ENCODE results near the gene CAVIN1.
"Not testable (repeated sequence)": the region's sequence is repeated elsewhere in the genome, so short reads cannot be mapped to it uniquely, and the experiment has no call there.

CAVIN1 gene

DNA sequence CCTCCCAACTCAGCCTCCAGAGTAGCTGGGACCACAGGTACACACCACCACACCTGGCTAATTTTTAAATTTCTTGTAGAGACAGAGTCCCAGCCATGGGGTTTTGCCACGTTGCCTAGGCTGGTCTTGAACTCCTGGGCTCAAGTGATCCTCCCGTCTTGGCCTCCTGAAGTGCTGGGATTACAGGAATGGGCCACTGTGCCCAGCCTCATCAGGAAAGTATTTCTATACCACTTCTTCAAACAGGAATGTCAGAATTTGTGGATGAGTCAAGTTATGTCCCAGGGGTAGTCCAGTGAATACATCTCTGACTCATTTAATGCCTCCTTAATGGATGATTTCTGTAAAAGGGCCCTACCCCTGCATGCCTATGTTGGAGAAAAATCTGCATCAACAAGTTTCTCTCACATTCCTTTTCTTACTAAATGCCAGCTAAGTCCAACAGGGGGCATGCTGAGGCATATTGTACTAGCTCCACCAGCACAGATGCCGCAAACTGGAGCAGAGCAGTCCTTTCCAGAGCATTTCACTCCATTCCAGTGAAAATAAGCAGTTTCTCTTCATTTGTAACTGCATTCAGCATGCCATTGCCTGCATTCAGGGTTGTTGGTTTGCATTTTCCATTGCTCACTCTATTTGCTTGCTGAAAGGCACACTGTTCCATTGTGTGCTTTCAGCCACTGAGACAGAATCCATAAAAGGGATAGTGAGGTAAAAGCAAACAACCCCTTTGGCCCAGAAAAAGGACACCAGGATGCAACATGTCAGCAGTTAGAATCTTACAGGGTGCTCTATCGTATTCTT is 5.3 kb upstream of the CAVIN1 start:
- Histone ChIP-seq H3K4me3 (no peak overlapping the region), H3K27ac (peak overlapping the region; percentile 32 to 78)
- TF ChIP-seq, protein P1, sequence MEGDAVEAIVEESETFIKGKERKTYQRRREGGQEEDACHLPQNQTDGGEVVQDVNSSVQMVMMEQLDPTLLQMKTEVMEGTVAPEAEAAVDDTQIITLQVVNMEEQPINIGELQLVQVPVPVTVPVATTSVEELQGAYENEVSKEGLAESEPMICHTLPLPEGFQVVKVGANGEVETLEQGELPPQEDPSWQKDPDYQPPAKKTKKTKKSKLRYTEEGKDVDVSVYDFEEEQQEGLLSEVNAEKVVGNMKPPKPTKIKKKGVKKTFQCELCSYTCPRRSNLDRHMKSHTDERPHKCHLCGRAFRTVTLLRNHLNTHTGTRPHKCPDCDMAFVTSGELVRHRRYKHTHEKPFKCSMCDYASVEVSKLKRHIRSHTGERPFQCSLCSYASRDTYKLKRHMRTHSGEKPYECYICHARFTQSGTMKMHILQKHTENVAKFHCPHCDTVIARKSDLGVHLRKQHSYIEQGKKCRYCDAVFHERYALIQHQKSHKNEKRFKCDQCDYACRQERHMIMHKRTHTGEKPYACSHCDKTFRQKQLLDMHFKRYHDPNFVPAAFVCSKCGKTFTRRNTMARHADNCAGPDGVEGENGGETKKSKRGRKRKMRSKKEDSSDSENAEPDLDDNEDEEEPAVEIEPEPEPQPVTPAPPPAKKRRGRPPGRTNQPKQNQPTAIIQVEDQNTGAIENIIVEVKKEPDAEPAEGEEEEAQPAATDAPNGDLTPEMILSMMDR (IDR thresholded peaks at IDR 0.05), result peak; percentile 63
- DNase-seq (ENCODE audit: low spot score), result no peak

DNA sequence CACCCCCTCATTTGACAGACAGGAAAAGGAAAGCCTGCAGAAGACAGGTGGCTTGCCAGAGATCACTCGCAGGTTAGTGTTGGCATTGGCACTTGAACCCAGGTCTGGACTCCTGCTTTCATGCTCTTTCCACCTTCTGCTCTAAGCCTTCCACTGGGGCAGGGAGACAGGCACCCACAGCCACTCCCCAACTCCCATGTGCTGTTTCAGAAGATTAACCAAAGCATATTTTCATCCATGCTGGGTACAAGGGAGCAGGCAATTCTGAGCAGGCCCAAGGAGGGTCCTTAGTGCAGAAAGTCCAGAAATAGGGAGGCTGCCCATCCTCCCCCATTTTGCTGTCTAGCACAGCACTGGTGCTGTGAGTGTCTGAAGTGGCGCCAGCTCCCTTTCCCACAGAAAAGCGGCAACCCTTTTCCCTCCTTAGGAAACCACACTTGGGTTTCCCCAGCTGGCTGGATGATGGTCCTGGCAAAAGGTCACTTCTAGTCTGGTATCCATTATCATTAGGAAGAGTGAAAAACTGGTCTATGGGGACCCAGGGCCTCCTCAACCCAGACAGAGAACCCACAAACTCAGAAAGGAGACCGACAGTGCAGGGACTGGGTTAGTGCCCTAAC is 2.0 kb upstream of the CAVIN1 start:
- TF ChIP-seq, protein P1 (IDR thresholded peaks at IDR 0.05), result no peak
- no peak overlapping the region for H3K4me3 ChIP-seq
- peak overlapping the region; percentile 37 to 66 for H3K27ac ChIP-seq
- no peak for DNase-seq (ENCODE audit: low spot score)

DNA sequence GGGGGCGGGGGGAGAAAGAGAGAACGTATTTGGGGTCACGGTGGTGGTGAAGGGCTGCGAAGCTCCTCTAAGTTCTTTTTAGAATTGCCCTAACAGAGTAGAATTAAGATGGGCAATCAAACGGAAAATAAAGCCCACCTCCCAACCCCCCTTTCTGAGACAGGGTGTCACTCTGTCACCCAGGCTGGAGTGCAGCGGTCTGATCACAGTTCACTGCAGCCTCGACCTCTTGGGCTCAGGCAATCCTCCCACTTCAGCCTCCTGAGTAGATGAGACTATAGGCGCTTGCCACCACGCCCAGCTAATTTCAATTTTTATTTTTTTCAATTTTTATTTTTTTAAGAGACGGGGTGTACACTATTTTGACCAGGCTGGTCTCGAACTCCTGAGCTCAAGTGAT is 710 bp upstream of the CAVIN1 start:
- peak overlapping the region; percentile 86 for H3K4me3 ChIP-seq
- TF ChIP-seq, protein P1 (IDR thresholded peaks at IDR 0.05), result no peak
- DNase-seq (ENCODE audit: low spot score), result no peak
- H3K27ac ChIP-seq, result peak overlapping the region; percentile 91 to 99

DNA sequence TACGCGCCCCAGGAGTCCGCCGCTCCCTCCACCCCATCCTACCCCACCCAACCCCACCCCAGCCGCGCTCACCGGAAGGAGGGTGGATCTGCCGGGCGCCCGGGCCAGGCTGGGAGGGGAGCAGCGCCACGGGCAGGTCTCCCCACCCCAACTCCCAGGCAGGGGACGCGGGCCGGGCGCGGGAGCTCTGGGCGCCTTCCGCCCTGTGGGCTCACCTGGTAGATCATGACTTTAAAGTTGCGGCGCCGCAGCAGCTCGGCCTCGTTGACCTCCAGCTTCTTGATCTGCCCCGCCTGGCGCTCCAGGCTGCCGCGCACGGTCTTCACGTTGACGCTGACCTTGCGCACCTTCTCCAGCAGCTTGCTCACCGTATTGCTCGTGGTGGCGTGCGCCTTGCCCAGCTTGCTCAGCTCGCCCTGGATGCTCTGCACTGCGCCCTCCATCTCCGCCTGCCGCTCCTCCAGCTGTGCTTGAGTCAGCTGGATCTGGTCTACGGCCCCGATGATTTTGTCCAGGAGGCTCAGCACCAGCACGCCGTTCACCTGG is 571 bp downstream of the CAVIN1 start:
- Histone ChIP-seq H3K27ac (peak overlapping the region; percentile 91 to 99), H3K4me3 (peak overlapping the region; percentile 86)
- DNase-seq (ENCODE audit: low spot score), result no peak
- TF ChIP-seq, protein P1 (IDR thresholded peaks at IDR 0.05), result no peak

DNA sequence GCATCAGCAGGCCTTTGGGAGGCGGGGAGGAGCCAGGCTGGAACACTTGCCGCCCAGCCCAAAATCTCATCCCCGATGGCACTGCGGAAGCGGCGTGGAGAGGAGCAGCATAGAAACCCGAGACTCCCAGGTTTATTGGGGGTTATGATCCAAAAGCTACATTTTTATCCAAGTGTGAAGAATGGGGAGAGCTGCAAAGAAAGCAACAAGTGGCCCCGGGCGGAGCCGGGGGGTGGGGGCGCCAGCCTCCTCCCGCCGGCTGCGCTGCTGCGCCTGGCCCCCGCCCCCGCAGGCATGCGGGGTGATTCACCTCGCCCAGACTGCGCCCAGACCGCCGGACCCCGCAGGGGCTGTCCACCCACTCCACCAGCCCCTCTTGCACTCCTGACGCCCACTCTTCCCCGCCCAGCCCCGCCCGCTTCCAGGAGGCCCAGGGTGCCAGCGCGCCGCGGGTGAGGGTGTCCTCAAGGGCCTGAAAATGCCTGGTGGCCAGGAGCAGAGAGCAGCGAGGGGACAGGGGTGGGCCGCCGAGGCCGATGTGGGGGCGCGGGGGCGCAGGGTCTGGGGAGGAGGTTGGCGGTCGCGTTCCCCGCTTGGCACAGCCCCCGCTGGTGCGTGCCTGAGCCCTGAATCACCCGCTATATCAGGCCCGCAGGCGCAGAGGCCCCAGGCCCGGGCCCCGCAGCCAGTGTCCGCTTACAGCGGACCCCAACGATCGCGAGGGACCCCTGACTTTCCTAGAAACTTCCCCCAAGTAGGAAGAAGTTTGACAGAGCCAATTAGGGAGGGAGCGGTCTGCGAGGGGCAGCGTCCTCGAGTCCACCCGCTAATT is 1.3 kb downstream of the CAVIN1 start:
- DNase-seq (ENCODE audit: low spot score), result peak; percentile 83
- Histone ChIP-seq H3K27ac (peak overlapping the region; percentile 91 to 99), H3K4me3 (peak overlapping the region; percentile 86)
- TF ChIP-seq, protein P1 (IDR thresholded peaks at IDR 0.05), result no peak

DNA sequence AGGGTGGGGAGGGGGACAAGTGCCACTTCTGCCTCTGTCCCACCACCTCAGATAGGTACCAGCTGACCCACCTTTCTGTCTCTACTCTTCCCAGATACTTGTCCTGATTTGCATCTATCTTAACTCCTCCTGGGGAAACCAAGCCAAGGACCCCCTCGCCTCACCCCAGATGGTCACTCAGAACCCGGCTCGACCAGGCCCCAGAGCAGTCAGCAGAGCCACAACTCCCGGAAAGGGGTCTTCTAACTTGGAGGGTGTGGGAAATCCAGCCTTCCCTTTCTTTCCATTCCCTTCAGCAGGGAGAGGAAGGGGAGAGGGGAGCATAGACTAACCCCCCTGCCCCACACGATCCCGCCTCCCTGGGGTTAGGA is 1.9 kb downstream of the CAVIN1 start:
- TF ChIP-seq, protein P1 (IDR thresholded peaks at IDR 0.05), result no peak
- Histone ChIP-seq H3K4me3 (peak overlapping the region; percentile 86), H3K27ac (peak overlapping the region; percentile 91 to 99)
- DNase-seq (ENCODE audit: low spot score), result no peak

DNA sequence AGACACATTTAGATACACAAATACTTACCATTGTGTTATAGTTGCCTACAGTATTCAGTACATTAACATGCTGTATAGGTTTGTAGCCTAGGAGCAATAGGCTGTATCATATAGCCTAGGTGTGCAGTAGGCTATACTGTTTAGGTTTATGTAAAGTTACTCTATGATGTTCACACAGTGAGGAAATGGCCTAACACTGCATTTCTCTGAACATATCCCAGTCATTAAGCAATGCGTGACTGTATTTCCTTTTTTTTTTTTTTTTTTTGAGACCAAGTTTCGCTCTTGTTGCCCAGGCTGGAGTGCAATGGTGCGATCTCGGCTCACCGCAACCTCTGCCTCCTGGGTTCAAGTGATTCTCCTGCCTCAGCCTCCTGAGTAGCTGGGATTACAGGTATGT is 5.1 kb downstream of the CAVIN1 start:
- Histone ChIP-seq H3K27ac (peak overlapping the region; percentile 63 to 91), H3K4me3 (peak overlapping the region; percentile 41)
- DNase-seq (ENCODE audit: low spot score), result not testable (repeated sequence)

Measured in coronary artery (tissue), 2 donors.